22Rv1 (cell line): ENCODE data around the gene S100B.

Source experiments
- H3K27ac ChIP-seq: fragments of 450-650 bp; 2 replicates; pipeline ENCODE4 v1.5.1; 2017
- ZFX ChIP-seq: fragments of 450-650 bp; IDR thresholded peaks from 2 replicates; pipeline ENCODE4 v1.6.1; 2017; ENCODE audit warnings: antibody characterized with exemption, borderline replicate concordance
- TF ChIP-seq, protein P1 (sequence below): fragments of 450-650 bp; IDR thresholded peaks from 2 replicates; pipeline ENCODE4 v1.5.1; 2017; ENCODE audit warnings: mild to moderate bottlenecking

Gene S100B

DNA sequence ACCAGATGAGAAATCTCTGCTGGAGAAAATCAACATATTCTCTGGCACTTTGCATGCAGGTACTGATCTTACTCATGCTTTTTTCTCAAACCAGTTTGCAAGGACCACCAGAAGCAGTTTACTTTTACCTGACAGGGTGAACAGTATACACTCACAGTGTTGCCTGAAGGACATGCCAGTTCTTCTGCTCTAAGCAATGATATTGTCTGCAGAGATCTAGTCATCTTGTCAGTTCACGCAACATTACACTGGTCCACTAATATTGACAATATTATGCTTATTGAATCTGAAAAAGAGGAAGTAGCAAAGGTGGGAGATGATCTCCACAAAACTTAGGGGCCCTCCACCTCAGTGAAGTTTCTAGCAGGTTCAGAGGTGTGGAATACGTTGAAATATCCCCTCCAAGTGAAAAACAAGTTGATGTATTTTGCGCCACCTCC, 3.8 kb upstream of the S100B start:
- TF ChIP-seq, protein P1, sequence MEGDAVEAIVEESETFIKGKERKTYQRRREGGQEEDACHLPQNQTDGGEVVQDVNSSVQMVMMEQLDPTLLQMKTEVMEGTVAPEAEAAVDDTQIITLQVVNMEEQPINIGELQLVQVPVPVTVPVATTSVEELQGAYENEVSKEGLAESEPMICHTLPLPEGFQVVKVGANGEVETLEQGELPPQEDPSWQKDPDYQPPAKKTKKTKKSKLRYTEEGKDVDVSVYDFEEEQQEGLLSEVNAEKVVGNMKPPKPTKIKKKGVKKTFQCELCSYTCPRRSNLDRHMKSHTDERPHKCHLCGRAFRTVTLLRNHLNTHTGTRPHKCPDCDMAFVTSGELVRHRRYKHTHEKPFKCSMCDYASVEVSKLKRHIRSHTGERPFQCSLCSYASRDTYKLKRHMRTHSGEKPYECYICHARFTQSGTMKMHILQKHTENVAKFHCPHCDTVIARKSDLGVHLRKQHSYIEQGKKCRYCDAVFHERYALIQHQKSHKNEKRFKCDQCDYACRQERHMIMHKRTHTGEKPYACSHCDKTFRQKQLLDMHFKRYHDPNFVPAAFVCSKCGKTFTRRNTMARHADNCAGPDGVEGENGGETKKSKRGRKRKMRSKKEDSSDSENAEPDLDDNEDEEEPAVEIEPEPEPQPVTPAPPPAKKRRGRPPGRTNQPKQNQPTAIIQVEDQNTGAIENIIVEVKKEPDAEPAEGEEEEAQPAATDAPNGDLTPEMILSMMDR, result no peak
- TF ChIP-seq ZFX, result no peak
- no peak overlapping the region for H3K27ac ChIP-seq

DNA sequence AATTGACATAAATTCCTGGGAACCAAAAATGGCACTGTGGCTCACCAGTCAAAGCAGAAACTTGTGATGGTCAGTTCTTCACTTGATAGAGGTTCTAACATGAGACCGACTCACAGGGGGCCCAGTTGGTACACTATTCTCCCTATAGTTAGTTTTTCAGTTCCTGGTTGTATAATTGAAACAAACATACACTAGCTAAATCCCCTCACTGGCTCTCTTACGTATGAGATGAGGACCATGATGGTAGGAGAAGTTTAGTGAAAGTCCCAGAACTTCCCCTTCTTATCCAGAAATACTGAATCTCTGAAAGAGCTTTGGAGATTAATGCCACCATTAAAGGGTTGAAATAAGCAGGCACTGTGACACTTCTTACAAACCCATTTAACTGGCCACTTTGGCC, 2.8 kb upstream of the S100B start:
- H3K27ac ChIP-seq, result no peak overlapping the region
- TF ChIP-seq, protein P1, result no peak
- no peak for TF ChIP-seq ZFX

DNA sequence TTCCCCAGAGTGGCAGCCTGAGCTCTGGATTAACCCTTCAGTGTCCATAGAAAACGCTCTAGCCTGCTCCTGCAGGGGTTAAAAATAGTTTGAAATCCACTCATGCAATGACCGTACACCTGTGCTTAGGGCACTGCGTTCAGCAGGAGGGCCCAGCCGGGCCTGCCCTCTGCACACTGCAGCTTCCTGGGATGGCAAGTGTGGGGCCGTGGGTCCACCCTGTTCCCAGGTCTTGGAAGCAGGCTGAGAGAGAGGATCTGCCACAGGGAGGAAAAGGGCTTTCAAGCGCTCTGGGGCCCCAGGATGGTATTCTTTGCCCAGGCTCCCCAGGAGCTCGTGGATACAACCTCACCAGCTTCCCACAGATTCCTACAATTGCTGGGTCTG, 1.5 kb upstream of the S100B start:
- TF ChIP-seq, protein P1, result no peak
- TF ChIP-seq ZFX, result no peak
- H3K27ac ChIP-seq, result no peak overlapping the region

DNA sequence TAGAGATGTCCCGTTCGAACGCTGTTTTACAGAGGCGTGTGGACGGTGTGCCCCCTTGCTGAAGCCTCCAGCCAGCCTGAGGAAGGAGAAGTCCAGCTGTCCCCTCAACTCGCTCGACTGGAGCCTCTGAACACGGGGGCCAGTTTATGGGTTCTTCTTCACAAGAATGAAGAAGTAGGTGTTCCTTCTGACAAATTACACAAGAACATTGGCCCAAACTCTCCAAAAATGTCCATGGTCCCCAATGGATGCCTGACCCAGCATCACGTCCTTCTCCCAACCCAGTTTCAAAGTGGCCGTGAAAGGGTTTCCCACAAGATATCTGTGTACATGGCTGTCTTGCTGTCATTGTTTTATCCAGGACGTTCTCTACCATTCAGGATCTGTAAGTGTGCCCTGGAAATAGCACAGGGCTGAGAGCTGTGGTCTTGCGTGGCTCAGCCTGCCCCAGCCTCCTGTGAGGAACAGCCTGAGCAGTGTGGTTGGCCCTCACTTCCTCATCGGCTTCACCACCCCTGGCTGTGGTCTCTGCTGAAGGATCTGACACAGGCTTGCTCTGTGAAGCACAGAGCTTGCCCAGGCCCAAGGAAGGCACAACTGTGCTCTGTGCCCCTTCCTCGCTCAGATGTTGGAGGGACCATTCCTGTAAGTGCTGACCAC, 1.0 kb upstream of the S100B start:
- no peak overlapping the region for H3K27ac ChIP-seq
- no peak for TF ChIP-seq ZFX
- TF ChIP-seq, protein P1, result no peak

DNA sequence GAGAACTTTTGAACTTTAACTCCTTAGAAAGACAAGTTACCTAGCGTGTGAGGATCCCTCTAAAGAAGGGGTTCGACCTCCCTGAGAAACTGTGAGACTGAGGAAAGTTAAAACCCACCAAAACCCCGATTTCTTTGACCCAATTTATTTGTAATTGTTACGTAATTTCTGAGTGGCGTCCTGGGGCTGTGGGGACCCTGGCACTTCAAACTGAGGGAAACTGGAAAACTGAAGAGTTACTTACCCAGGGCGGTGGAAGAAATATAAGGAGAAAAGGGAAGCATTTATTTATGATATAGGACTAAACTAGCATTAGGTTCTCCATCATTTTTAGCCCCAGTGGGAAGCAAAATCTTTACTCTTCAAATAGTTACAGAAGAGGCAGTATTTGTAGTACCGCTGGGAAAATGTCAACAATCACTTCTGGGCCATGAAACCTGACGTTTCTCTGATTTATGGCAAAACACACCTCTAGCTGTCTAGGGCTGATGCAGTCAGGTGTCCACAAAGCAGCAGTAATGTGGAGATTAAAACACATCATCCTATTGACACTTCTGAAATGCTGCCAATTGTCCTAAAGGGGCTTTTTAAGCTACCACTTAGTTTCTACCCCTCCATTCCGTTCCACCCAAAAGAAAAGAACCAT, 430 bp downstream of the S100B start:
- no peak for TF ChIP-seq ZFX
- TF ChIP-seq, protein P1, result no peak

DNA sequence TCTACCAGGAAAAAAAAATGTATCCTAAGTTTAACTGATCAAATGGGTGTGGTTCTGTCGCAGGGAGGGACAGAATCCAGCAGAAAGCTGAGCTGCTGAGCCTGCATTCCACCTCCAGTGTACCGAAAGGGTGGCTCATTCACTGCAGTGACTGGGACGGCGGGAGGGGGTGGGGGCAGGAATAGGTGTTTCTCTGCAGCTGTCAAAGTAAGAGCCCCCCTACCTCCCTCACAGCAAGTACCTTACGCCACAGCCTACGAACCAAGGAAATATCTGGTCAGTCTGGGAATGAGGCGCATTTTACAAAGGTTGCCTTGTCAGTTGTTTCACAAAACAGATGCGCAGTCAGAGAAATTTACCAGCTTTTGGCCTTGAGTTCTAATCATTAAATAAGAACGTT, 1.7 kb downstream of the S100B start:
- TF ChIP-seq ZFX, result no peak
- TF ChIP-seq, protein P1, result no peak
- H3K27ac ChIP-seq, result no peak overlapping the region

More for the DNA sequence above, 430 bp downstream of the S100B start:
- no peak overlapping the region for H3K27ac ChIP-seq

DNA sequence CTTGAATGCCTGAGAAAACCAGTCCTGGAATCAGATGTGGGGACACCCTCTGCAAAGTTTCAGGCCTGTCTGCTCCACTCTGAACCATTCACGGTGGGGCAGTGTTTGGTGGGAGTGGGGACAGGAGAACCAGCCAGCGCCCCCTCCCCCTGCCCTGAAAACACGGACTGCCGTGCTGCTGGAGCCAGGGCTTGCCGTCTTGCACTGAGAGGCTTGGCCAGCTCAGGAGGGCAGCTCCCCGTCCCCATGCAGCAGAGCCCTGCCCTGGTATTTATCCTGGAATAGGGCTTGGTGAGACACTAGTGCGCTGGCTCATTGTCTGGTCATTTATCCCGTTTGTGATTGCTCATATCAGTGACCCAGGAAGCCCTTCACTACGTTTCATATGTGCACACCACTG, 3.9 kb downstream of the S100B start:
- TF ChIP-seq, protein P1, result no peak
- TF ChIP-seq ZFX, result no peak
- H3K27ac ChIP-seq, result no peak overlapping the region
